Measurements from ENCODE around the gene ARL4A. TPM values are rescaled to one million over a fixed set of nuclear protein-coding genes. Genes with fewer than 3 reads are reported as not detected.

The ARL4A gene
- total and polyA plus RNA-seq, 2 donors (not counting 3 experiments of a cell fraction or from before 2014, with no cell fraction given) = 34.1 to 43.2 TPM

- Histone ChIP-seq H2AFZ (ENCODE audit: low read depth, low read length) (no peak overlapping the region), H3K9me1 (replicated peaks; ENCODE audit: control insufficient read depth, extremely low read depth, insufficient read depth, low read length) (no peaks in the 10 kb centered on the region), H4K20me1 (replicated peaks; ENCODE audit: control insufficient read depth, extremely low read depth, insufficient read depth, low read length) (no peaks in the 10 kb centered on the region), H3K27ac (ENCODE audit: insufficient read depth, low read depth, low read length) (no peak overlapping the region), H3K27me3 (ENCODE audit: control insufficient read depth in 2 of 2, insufficient read depth in 2 of 2, low read length in 2 of 2) (peaks cover 3 to 8% of the 10 kb centered on the region in 2 experiments), H3K4me3 (replicated peaks in 1 of 3; ENCODE audit: insufficient read depth in 1 of 3, low read depth in 1 of 3, low read length in 3 of 3) (no peak overlapping the region), H3K79me2 (ENCODE audit: control insufficient read depth, insufficient read depth, low read length) (no peaks in the 10 kb centered on the region), H3K4me2 (ENCODE audit: insufficient read depth, low read length) (no peak overlapping the region), H3K36me3 (ENCODE audit: control insufficient read depth in 2 of 2, extremely low read depth in 1 of 2, insufficient read depth in 2 of 2, low read length in 2 of 2) (no peaks in the 10 kb centered on the region), H3K9ac (replicated peaks; ENCODE audit: extremely low read depth, insufficient read depth, low read length) (no peak overlapping the region), H3K9me3 (replicated peaks; ENCODE audit: control insufficient read depth, insufficient read depth, low read length) (no peaks in the 10 kb centered on the region), H3K4me1 (ENCODE audit: control insufficient read depth, extremely low read depth, insufficient read depth, low read length) (no peaks in the 10 kb centered on the region)
- DNase-seq (ENCODE audit: low read depth, low spot score) (no peak), FAIRE-seq (no peak)
- ChIA-PET CTCF (interaction anchor here (1.0 to 1.2 kb wide), 2 partner anchors 45 to 633 kb away, joined by 3 to 5 read pairs; partner anchors contain the start of gene ARL4A), POLR2A (no interaction called here)
- no TSS peak for BruUV-seq (replicated peaks)
- intact Hi-C loops (cut with micrococcal nuclease) (loop anchor here (10.0 kb wide), 1 partner anchor 1082 kb away; no protein-coding TSS in a partner anchor), dilution Hi-C loops (cut with MboI; ENCODE audit: extremely low pct_ligation_motif_present, low sequenced_read_pairs) (no loop called here)
- TF ChIP-seq JUN (IDR thresholded peaks at IDR 0.05; ENCODE audit: borderline replicate concordance, insufficient read depth, insufficient read length, low read depth) = no peak
- TF ChIP-seq FOS (IDR thresholded peaks at IDR 0.05; ENCODE audit: borderline replicate concordance, insufficient read depth, low read length) = no peak
- TF ChIP-seq GATA2 (IDR thresholded peaks at IDR 0.05; ENCODE audit: insufficient read depth, insufficient read length, low read depth, low read length) = no peak
- no peak for TF ChIP-seq POLR2A (IDR thresholded peaks at IDR 0.05; ENCODE audit: low read depth, low read length)
- no peak for TF ChIP-seq POLR2AphosphoS5 (IDR thresholded peaks at IDR 0.05; ENCODE audit: insufficient read depth, low read depth, low read length)
- no peak for TF ChIP-seq CTCF (IDR thresholded peaks at IDR 0.05; ENCODE audit: extremely low read depth in 1 of 2, insufficient read depth in 1 of 2, low read depth in 1 of 2, low read length in 2 of 2)
- TF ChIP-seq MAX (IDR thresholded peaks at IDR 0.05; ENCODE audit: insufficient read depth, insufficient read length) = no peak
- no peak for TF ChIP-seq MYC (IDR thresholded peaks at IDR 0.05; ENCODE audit: low read depth, low read length)
- TF ChIP-seq EZH2 (IDR thresholded peaks at IDR 0.05; ENCODE audit: borderline replicate concordance, low read depth, low read length, severe bottlenecking) = no peak
Measured at GRCh38 chr7:12642508-12642907, 44.9 kb upstream of the ARL4A start.
